K562 (cell line): Measurements from ENCODE around the gene KLHDC7B. TPM values are rescaled to one million over a fixed set of nuclear protein-coding genes. Genes with fewer than 3 reads are reported as not detected.
A peak's percentile ranks its signal among the peaks of the same experiment; 100 is the strongest.

Experiments used
- ATAC-seq: fragments of 200-7000 bp; cut with Tn5 transposase; 3 replicates; pipeline ENCODE4 v1.9.1; 2020; ENCODE audit warnings: moderate library complexity
- BruUV-seq: library from RNA; stranded (reverse); fragments of 400-500 nt; replicated peaks from 2 replicates; lab custom pipeline; 2021; lab: Mats Ljungman, UMichigan
- CTCF ChIA-PET: fragments of 300-600 bp; formaldehyde crosslinking; extraction: SDS; loops from one replicate; lab custom pipeline; 2021; ENCODE audit warnings: low intra/inter-chr PET ratio; lab: Yijun Ruan, JAX
- POLR2A ChIA-PET: fragments of 300-600, 350-650 bp; sonication (Branson Sonifier 250); formaldehyde crosslinking; extraction: SDS; loops from one replicate; lab custom pipeline; 2021; ENCODE audit warnings: antibody characterized with exemption, inconsistent platforms; lab: Yijun Ruan, JAX
- DNase-seq, 4 experiments: peaks; one replicate each; pipeline versions ENCODE4 v3.0.0 to v3.0.0-alpha.2; 2011 to 2018; ENCODE audit warnings: low spot score in 3 of 4, mixed read lengths in 3 of 4; ENCODE audit errors: extremely low read depth in 1 of 4
- FAIRE-seq: peaks from 2 replicates; lab custom pipeline; 2011; peaks lifted over from hg19 to GRCh38; lab: Jason Lieb, UNC
- H2AFZ ChIP-seq: 2 replicates; pipeline ENCODE4 v1.6.0; 2011; ENCODE audit warnings: low read depth, low read length, control low read depth, inconsistent platforms
- H3K27ac ChIP-seq: fragments of 200-600 bp; 3 replicates; pipeline ENCODE4 v1.8.0; 2011; ENCODE audit warnings: low read depth, mild to moderate bottlenecking, control low read depth, inconsistent platforms, low read length, moderate library complexity, mixed read lengths; ENCODE audit errors: extremely low read depth
- H3K27me3 ChIP-seq, 2 experiments: fragments of 300-600 bp in 1 of 2; 2 replicates in 1 of 2; 3 replicates in 1 of 2; pipeline versions ENCODE4 v1.6.0 to v1.8.0; 2011; ENCODE audit warnings: inconsistent platforms in 2 of 2, low read length in 2 of 2, mild to moderate bottlenecking in 1 of 2, mixed read lengths in 1 of 2, moderate library complexity in 1 of 2; ENCODE audit not compliant: control insufficient read depth in 2 of 2, insufficient read depth in 2 of 2
- H3K36me3 ChIP-seq: fragments of 300-600 bp; 3 replicates; pipeline ENCODE4 v1.8.0; 2011; ENCODE audit warnings: mild to moderate bottlenecking, low read length, inconsistent platforms; ENCODE audit not compliant: control insufficient read depth, insufficient read depth
- H3K4me1 ChIP-seq, 2 experiments: fragments of 200-600 bp in 1 of 2; replicated peaks in 1 of 2; 2 replicates in 1 of 2; 3 replicates in 1 of 2; pipeline versions ENCODE4 v1.5.1 to v1.8.0; 2011; ENCODE audit warnings: inconsistent platforms in 2 of 2, low read length in 2 of 2, mild to moderate bottlenecking in 1 of 2, mixed read lengths in 1 of 2, moderate library complexity in 1 of 2; ENCODE audit not compliant: control insufficient read depth in 2 of 2, insufficient read depth in 2 of 2
- H3K4me2 ChIP-seq: 2 replicates; pipeline ENCODE4 v1.6.1; 2011; ENCODE audit warnings: low read length, control low read depth, inconsistent platforms, mixed read lengths; ENCODE audit not compliant: insufficient read depth
- H3K4me3 ChIP-seq: fragments of 200-600 bp; sonication (generic), shearing (Covaris generic); 2 replicates; pipeline ENCODE4 v1.5.1; 2016; ENCODE audit warnings: control low read depth, inconsistent platforms
- H3K79me2 ChIP-seq: fragments of 200-600 bp; 3 replicates; pipeline ENCODE4 v1.8.0; 2011; ENCODE audit warnings: low read length, inconsistent platforms; ENCODE audit not compliant: control insufficient read depth, insufficient read depth
- H3K9ac ChIP-seq, 2 experiments: 2 replicates each; pipeline versions ENCODE4 v1.6.0 to v1.6.1; 2011; ENCODE audit warnings: low read depth in 2 of 2, low read length in 2 of 2, control low read depth in 1 of 2, inconsistent platforms in 1 of 2, mild to moderate bottlenecking in 1 of 2, mixed read lengths in 1 of 2; ENCODE audit not compliant: insufficient read depth in 1 of 2
- H3K9me1 ChIP-seq: one replicate; pipeline ENCODE4 v1.6.0; 2011; ENCODE audit warnings: inconsistent platforms, mild to moderate bottlenecking, low read length, moderate library complexity; ENCODE audit not compliant: control insufficient read depth, insufficient read depth
- H3K9me3 ChIP-seq: replicated peaks from 2 replicates; pipeline ENCODE4 v1.5.1; 2011; ENCODE audit warnings: low read depth, low read length, inconsistent platforms; ENCODE audit not compliant: control insufficient read depth, insufficient read depth
- H4K20me1 ChIP-seq: replicated peaks from 2 replicates; pipeline ENCODE4 v1.6.1; 2011; ENCODE audit warnings: low read length, inconsistent platforms, mixed read lengths; ENCODE audit not compliant: control insufficient read depth, insufficient read depth
- CHD1 ChIP-seq: fragments of 200-600 bp; sonication (generic); IDR thresholded peaks from one replicate; pipeline ENCODE4 v1.6.1; 2012; ENCODE audit warnings: mild to moderate bottlenecking, moderate library complexity, low read length, inconsistent platforms
- ILF3 ChIP-seq: fragments of 450-650 bp; IDR thresholded peaks from 2 replicates; pipeline ENCODE4 v1.6.1; 2018; ENCODE audit warnings: antibody characterized with exemption, mild to moderate bottlenecking, moderate library complexity, borderline replicate concordance
- KAT7 ChIP-seq: sonication (generic); formaldehyde crosslinking; IDR thresholded peaks from 2 replicates; pipeline ENCODE4 v1.8.0; 2022; ENCODE audit warnings: missing genetic modification reagents, mild to moderate bottlenecking, borderline replicate concordance
- MED1 ChIP-seq: sonication (generic); formaldehyde crosslinking; IDR thresholded peaks from 2 replicates; pipeline ENCODE4 v1.8.1; 2023; ENCODE audit warnings: missing genetic modification reagents, borderline replicate concordance
- NFIC ChIP-seq: fragments of 450-650 bp; IDR thresholded peaks from 2 replicates; pipeline ENCODE4 v1.6.1; 2017; ENCODE audit warnings: mild to moderate bottlenecking, inconsistent platforms
- POLR2G ChIP-seq: fragments of 200-400 bp; formaldehyde crosslinking; IDR thresholded peaks from 2 replicates; pipeline ENCODE4 v1.6.1; 2017; ENCODE audit warnings: low read depth, mild to moderate bottlenecking, antibody characterized with exemption, low read length, moderate library complexity
- POLR3A ChIP-seq: IDR thresholded peaks from 2 replicates; pipeline ENCODE4 v1.6.1; 2011; ENCODE audit warnings: borderline replicate concordance, mild to moderate bottlenecking, moderate library complexity; ENCODE audit not compliant: insufficient read length, insufficient read depth; ENCODE audit errors: extremely low read depth
- RBFOX2 ChIP-seq: fragments of 200-400 bp; formaldehyde crosslinking; IDR thresholded peaks from 2 replicates; pipeline ENCODE4 v1.6.1; 2017; ENCODE audit warnings: low read depth, mild to moderate bottlenecking, low read length, moderate library complexity
- SAP30 ChIP-seq: fragments of 200-600 bp; sonication (generic); IDR thresholded peaks from 2 replicates; pipeline ENCODE4 v1.6.1; 2012; ENCODE audit warnings: borderline replicate concordance, low read depth, mild to moderate bottlenecking, moderate library complexity, low read length, control low read depth, inconsistent platforms; ENCODE audit not compliant: insufficient read depth, poor library complexity, severe bottlenecking
- WGBS: fragments of 100-300 bp; shearing (Covaris generic); methylation state at CpG from one replicate; pipeline ENCODE4 v1.1.6; 2016; ENCODE audit warnings: low coverage, mixed read lengths; ENCODE audit not compliant: insufficient coverage; ENCODE audit errors: missing lambda C conversion rate; 5-methylcytosine and 5-hydroxymethylcytosine counted together
- in situ Hi-C: fragments of 300-500 bp; cut with MboI; formaldehyde crosslinking; loops from 4 replicates; pipeline ENCODE4 v1.15.0; 2018; ENCODE audit warnings: inconsistent platforms, mixed read lengths
- intact Hi-C: fragments of 100-400 bp; cut with micrococcal nuclease; formaldehyde crosslinking; loops from 2 replicates; pipeline ENCODE4 v1.14.2; 2022
- polyA plus RNA-seq, 8 experiments: library from polyadenylated mRNA; depleted of rRNA in 4 of 8; stranded (reverse) in 5 of 8; unstranded in 3 of 8; fragments of >200 nt; fragmentation: Nextera tagmentation in 2 of 8; fragmentation: Illumina TruSeq in 1 of 8; extraction: Ambion mirVana in 2 of 8; extraction: Trizol in 1 of 8; gene quantifications; 2 replicates each; pipeline versions ENCODE4 v1.2.1 to v1.2.3, GENCODE V29; 2011 to 2014; ENCODE audit warnings: inconsistent platforms in 1 of 8, missing spikeins in 1 of 8
- total RNA-seq, 7 experiments: library from RNA; depleted of rRNA in 6 of 7; stranded (reverse); fragments of >200 nt in 6 of 7; fragmentation: Illumina TruSeq in 2 of 7; extraction: Trizol in 2 of 7; gene quantifications; 2 replicates each; pipeline versions ENCODE4 v1.2.1 to v1.2.3, GENCODE V29; 2011 to 2021; ENCODE audit warnings: low replicate concordance in 1 of 7
- TF ChIP-seq, protein P1 (sequence below): fragments of 450-650 bp; IDR thresholded peaks from 2 replicates; pipeline ENCODE4 v1.6.1; 2014; ENCODE audit warnings: low read depth, mild to moderate bottlenecking, moderate library complexity, borderline replicate concordance

Gene KLHDC7B
- total and polyA plus RNA-seq, 9 of the 15 experiments (the other 6 are each of a cell fraction or from before 2014, with no cell fraction given), result 0.04 to 0.22 (median 0.05) TPM; not detected in 4

GRCh38 chr22:50508897-50509296 is 36.8 kb upstream of the KLHDC7B start:
- intact Hi-C loops, result no loop called here
- no peak for DNase-seq
- H2AFZ ChIP-seq, result no peak overlapping the region
- 0% methylated on average over 3 of the region's 3 CpGs for WGBS
- CTCF ChIA-PET, result no interaction called here
- H3K4me3 ChIP-seq, result peak overlapping the region; percentile 70
- H3K4me2 ChIP-seq, result peak overlapping the region; percentile 78
- H3K9me1 ChIP-seq, result no peaks in the 10 kb centered on the region
- peak; percentile 19 for ATAC-seq
- TF ChIP-seq CHD1 (peak; percentile 60), SAP30 (peak; percentile 49), MED1 (CRISPR knock-in tag) (no peak), NFIC (no peak)
- TF ChIP-seq, all 486 proteins: peak for 2
- peak overlapping the region; percentile 98 for H3K27ac ChIP-seq
- BruUV-seq, result TSS peak; percentile 76
- in situ Hi-C loops, result no loop called here
- peaks cover 0 to 32% of the 10 kb centered on the region in 2 experiments; a peak in 3 of 5 replicates for H3K4me1 ChIP-seq
- peaks cover 32% of the 10 kb centered on the region; the same call in 1 of the 3 replicates for H3K36me3 ChIP-seq
- H3K9me3 ChIP-seq, result no peaks in the 10 kb centered on the region
- POLR2A ChIA-PET, result interaction anchor here (0.6 to 5.7 kb wide), 5 partner anchors 9 to 186 kb away, joined by 3 to 65 read pairs (median 6); partner anchors contain the start of gene SCO2
- H4K20me1 ChIP-seq, result no peaks in the 10 kb centered on the region
- peaks cover 59% of the 10 kb centered on the region for H3K79me2 ChIP-seq
- FAIRE-seq, result no peak
- H3K9ac ChIP-seq, result peak overlapping the region; percentile 87 to 99; a peak in 3 of 4 replicates
- no peaks in the 10 kb centered on the region for H3K27me3 ChIP-seq

DNA sequence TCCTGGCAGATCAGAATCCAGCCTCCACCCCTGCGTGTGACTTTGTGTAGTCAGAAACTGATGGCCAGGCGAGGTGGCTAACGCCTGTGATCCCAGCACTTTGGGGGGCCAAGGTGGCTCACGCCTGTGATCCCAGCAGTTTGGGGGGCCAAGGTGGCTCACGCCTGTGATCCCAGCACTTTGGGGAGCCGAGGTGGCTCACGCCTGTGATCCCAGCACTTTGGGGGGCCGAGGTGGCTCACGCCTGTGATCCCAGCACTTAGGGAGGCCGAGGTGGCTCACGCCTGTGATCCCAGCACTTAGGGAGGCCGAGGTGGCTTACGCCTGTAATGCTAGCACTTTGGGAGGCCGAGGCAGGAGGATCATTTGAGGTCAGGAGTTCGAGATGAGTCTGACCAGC is 32.5 kb upstream of the KLHDC7B start:
- ATAC-seq, result no peak
- Histone ChIP-seq H2AFZ (no peak overlapping the region), H3K4me1 (peaks cover 0 to 4% of the 10 kb centered on the region in 2 experiments; a peak in 3 of 5 replicates), H3K27me3 (no peaks in the 10 kb centered on the region), H3K9me3 (no peaks in the 10 kb centered on the region), H4K20me1 (no peaks in the 10 kb centered on the region), H3K4me3 (no peak overlapping the region), H3K4me2 (no peak overlapping the region), H3K27ac (no peak overlapping the region), H3K9me1 (no peaks in the 10 kb centered on the region), H3K79me2 (peaks cover 68% of the 10 kb centered on the region), H3K9ac (no peak overlapping the region), H3K36me3 (peaks cover 47% of the 10 kb centered on the region; the same call in 1 of the 3 replicates)
- CTCF ChIA-PET, result no interaction called here
- BruUV-seq, result no TSS peak
- no peak for DNase-seq
- in situ Hi-C loops (no loop called here), intact Hi-C loops (no loop called here)
- no peak for FAIRE-seq
- TF ChIP-seq ILF3, result no peak
- TF ChIP-seq, protein P1, sequence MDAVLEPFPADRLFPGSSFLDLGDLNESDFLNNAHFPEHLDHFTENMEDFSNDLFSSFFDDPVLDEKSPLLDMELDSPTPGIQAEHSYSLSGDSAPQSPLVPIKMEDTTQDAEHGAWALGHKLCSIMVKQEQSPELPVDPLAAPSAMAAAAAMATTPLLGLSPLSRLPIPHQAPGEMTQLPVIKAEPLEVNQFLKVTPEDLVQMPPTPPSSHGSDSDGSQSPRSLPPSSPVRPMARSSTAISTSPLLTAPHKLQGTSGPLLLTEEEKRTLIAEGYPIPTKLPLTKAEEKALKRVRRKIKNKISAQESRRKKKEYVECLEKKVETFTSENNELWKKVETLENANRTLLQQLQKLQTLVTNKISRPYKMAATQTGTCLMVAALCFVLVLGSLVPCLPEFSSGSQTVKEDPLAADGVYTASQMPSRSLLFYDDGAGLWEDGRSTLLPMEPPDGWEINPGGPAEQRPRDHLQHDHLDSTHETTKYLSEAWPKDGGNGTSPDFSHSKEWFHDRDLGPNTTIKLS, result no peak
- TF ChIP-seq RBFOX2, result peak; percentile 54
- no peak for TF ChIP-seq KAT7 (CRISPR knock-in tag)
- no peak for TF ChIP-seq POLR3A
- 0 out of 2 replicates have a peak, but pooled peaks have one; percentile 32 for TF ChIP-seq POLR2G
- POLR2A ChIA-PET, result interaction anchor here (1.4 kb wide), 1 partner anchor 13 kb away, joined by 7 read pairs; the partner anchor contains the start of gene SCO2
- WGBS, result 96% methylated on average over 4 of the region's 15 CpGs
